Measurements from ENCODE around the gene DYNLT5. TPM values are rescaled to one million over a fixed set of nuclear protein-coding genes. Genes with fewer than 3 reads are reported as not detected.
"Not testable (repeated sequence)": the region's sequence is repeated elsewhere in the genome, so short reads cannot be mapped to it uniquely, and the experiment has no call there.

DYNLT5 gene
- total RNA-seq, 2 donors from 2014 or later: not detected

GRCh38 chr1:66773227-66773626 is 21.0 kb downstream of the DYNLT5 start:
- DNase-seq (ENCODE audit: low spot score in 2 of 2) (no peak), ATAC-seq (no peak)
- Mint-ChIP-seq H3K36me3 (no peaks in the 10 kb centered on the region), H3K9me3 (no peaks in the 10 kb centered on the region), H3K27ac (no peak overlapping the region)

- ATAC-seq (no peak), DNase-seq (ENCODE audit: low spot score in 2 of 2) (no peak)
- Mint-ChIP-seq H3K27ac (no peak overlapping the region), H3K9me3 (no peaks in the 10 kb centered on the region), H3K36me3 (no peaks in the 10 kb centered on the region)
Measured at GRCh38 chr1:66774438-66774837, 22.2 kb downstream of the DYNLT5 start.

DNA sequence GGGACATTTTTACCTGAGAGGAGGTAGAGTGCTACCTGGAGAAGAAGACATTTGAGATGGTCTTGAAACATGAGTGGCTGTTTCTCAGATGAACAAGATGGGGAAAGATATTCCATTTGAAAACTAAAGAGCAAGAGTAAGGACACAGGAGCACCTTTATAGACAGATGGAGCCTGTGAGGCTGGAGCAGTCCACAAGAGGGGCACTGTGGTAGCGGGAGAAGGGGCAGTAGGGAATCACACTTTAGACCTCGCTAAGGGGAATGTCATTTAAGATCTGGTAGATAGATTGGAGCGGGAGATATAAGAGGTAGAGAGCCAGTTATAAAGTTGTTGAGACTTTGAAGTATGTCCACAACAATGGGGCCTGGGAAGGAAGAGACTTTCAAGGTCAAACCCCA is 23.4 kb downstream of the DYNLT5 start:
- peaks cover 0 to 6% of the 10 kb centered on the region in 2 donors for H3K36me3 Mint-ChIP-seq
- H3K9me3 Mint-ChIP-seq: peaks cover 0 to 7% of the 10 kb centered on the region in 2 donors
- DNase-seq (ENCODE audit: low spot score in 2 of 2) (no peak), ATAC-seq (no peak)
- H3K27ac Mint-ChIP-seq: no peak overlapping the region

- Mint-ChIP-seq H3K27ac (no peak overlapping the region), H3K36me3 (peaks cover 0 to 11% of the 10 kb centered on the region in 2 donors), H3K9me3 (peaks cover 4 to 11% of the 10 kb centered on the region in 2 donors)
- ATAC-seq (no peak), DNase-seq (ENCODE audit: low spot score in 2 of 2) (no peak)
Measured at GRCh38 chr1:66777831-66778230, 25.6 kb downstream of the DYNLT5 start.

- DNase-seq (ENCODE audit: low spot score in 2 of 2): no peak
- ATAC-seq: no peak
- H3K36me3 Mint-ChIP-seq: peaks cover 0 to 11% of the 10 kb centered on the region in 2 donors
- H3K9me3 Mint-ChIP-seq: peaks cover 4 to 11% of the 10 kb centered on the region in 2 donors
- no peak overlapping the region for H3K27ac Mint-ChIP-seq
Measured at GRCh38 chr1:66778266-66778665, 26.0 kb downstream of the DYNLT5 start.

DNA sequence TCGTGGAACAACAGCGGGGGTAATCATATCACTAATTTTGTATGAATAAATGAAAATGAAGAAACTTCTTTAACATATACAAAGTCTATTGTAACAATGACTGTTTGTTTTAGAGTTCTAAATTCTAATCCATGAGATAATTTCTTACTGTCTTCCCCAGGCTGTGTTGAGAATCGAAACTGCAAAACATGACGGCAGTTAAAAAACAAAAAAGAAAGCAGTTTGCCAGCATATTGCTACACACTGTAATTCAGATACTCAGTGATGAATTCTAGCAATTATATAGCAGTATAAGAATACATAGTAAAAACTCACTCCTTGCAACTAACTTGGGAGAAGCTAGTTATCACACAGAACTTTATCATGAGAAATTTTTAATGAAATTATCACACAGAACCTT is 26.7 kb downstream of the DYNLT5 start:
- no peak overlapping the region for H3K27ac Mint-ChIP-seq
- H3K9me3 Mint-ChIP-seq: peaks cover 4 to 11% of the 10 kb centered on the region in 2 donors
- DNase-seq (ENCODE audit: low spot score in 2 of 2): no peak
- ATAC-seq: no peak
- peaks cover 0 to 11% of the 10 kb centered on the region in 2 donors for H3K36me3 Mint-ChIP-seq

- H3K27ac Mint-ChIP-seq: no peak overlapping the region
Measured at GRCh38 chr1:66779475-66780078, 27.3 kb downstream of the DYNLT5 start.

DNA sequence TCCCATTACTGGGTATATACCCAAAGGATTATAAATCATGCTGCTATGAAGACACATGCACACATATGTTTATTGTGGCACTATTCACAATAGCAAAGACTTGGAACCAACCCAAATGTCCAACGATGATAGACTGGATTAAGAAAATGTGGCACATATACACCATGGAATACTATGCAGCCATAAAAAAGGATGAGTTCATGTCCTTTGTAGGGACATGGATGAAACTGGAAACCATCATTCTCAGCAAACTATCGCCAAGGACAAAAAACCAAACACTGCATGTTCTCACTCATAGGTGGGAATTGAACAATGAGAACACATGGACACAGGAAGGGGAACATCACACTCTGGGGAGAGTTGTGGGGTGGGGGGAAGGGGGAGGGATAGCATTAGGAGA is 33.5 kb downstream of the DYNLT5 start:
- not testable (repeated sequence) for H3K27ac Mint-ChIP-seq, H3K36me3 Mint-ChIP-seq

More at GRCh38 chr1:66779475-66780078, 27.3 kb downstream of the DYNLT5 start:
- no peak for DNase-seq (ENCODE audit: low spot score in 2 of 2)
- Mint-ChIP-seq H3K36me3 (peaks cover 0 to 11% of the 10 kb centered on the region in 2 donors), H3K9me3 (peaks cover 4 to 11% of the 10 kb centered on the region in 2 donors)
- no peak for ATAC-seq

DNA sequence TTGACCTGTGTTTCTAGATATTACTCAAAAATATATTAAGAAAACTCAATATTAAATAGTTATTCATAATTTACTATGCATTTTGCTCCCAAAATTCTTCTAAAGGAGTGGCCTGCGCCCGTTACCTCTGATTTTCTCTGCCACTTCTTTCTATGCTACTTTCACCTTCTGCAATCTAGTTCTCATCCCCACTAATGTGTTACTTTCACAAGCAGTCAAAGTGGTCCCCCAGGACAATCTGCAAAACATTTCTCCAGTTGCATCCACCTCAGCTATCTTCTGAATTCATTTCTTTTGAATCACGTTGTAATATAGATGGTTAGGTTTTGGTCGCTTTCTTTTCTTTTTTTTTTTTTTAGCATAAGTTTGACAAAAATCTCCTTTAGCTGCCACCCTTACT is 35.4 kb downstream of the DYNLT5 start:
- ATAC-seq: peak in 1 of 2 donors; percentile 67
- Mint-ChIP-seq H3K27ac (no peak overlapping the region), H3K9me3 (no peaks in the 10 kb centered on the region), H3K36me3 (no peaks in the 10 kb centered on the region)
- no peak for DNase-seq (ENCODE audit: low spot score in 2 of 2)

More for the DNA sequence above, 33.5 kb downstream of the DYNLT5 start:
- not testable (repeated sequence) for ATAC-seq; H3K9me3 Mint-ChIP-seq; DNase-seq (ENCODE audit: low spot score in 2 of 2)

DNA sequence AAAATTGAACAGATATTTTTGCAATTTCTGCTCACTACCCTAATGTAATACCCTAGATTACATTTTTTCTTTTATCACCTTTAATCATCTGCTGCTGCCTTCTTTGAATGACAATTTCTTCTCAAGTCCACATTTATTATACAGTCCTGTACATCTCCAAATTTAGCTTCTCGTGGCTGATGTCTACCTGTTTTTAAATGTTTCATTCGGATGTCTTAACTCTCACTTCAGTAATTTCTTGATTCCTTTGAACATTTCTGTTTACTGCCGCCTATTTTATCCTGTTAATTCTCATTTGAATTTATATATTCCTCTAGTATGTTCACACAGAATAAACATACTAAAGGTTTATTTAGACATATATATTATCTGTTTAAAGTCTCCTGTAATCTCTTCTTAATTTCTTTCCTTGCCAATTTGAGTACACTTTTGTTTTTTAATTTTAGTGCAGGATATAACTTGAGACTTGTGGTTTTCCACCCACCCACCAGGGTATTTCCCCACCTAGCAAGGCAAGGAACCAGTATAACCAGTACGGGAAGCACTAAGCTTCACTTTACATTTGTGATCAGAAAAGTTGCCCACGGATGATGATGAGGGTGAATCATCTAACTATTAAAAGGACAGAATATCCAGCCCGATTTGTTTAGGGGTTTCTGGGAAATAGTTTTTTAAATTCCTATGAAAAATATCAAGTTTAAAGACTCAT is 36.1 kb downstream of the DYNLT5 start:
- peak in 1 of 2 donors; percentile 40 for DNase-seq (ENCODE audit: low spot score in 2 of 2)

DNA sequence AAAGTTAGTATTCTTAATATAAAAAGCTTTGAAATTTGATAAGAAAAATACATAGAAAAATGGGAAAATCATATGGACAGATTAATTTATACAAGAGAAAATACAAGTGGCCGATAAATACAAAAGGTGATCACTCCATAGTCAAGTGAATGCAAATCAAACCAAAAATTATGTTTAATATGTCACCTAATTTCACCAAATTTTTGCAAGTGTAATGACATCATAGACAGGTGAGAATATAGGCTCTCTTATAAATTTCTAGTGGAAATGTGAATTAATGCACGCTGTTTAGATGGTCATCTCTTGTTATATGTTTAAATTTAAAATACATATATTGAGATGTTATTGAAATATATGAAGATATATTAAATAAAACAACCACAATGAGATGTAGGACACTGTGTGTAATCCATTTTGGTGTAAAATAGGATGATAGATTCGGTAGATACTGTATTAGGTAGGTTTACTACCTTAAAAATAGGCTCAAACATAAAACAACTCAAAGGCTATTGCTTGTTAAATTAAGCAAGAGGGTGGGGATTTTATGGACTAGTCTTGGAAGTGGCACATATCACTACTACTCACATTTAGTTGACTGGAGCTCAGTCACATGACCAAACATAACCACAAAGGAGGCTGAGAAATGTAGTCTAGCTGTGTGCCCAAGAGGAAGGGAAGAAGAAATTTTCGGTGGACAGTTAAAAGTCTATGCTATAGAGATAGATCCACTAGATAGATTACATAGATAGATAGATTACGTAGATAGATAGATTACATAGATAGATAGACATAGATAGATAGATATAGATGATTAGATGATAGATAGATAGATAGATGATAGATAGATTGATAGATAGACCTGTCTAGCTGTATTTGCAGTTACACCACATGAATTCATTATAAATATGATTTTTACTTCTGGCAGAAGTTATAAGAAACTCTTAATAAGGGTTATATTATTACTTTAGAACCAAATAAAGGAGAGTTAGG is 39.7 kb downstream of the DYNLT5 start:
- H3K36me3 Mint-ChIP-seq: no peaks in the 10 kb centered on the region
- DNase-seq (ENCODE audit: low spot score in 2 of 2) (no peak), ATAC-seq (no peak)
- H3K27ac Mint-ChIP-seq: no peak overlapping the region
- H3K9me3 Mint-ChIP-seq: no peaks in the 10 kb centered on the region

More for the DNA sequence above, 36.1 kb downstream of the DYNLT5 start:
- peak; percentile 91 for ATAC-seq
- Mint-ChIP-seq H3K27ac (peak overlapping the region; percentile 39 to 72), H3K9me3 (no peaks in the 10 kb centered on the region), H3K36me3 (no peaks in the 10 kb centered on the region)

GRCh38 chr1:66795839-66796238 is 43.6 kb downstream of the DYNLT5 start:
- H3K36me3 Mint-ChIP-seq; H3K27ac Mint-ChIP-seq; ATAC-seq; H3K9me3 Mint-ChIP-seq; DNase-seq (ENCODE audit: low spot score in 2 of 2): not testable (repeated sequence)

- DNase-seq (ENCODE audit: low spot score in 2 of 2) (no peak), ATAC-seq (no peak)
- H3K36me3 Mint-ChIP-seq: no peaks in the 10 kb centered on the region
- no peaks in the 10 kb centered on the region for H3K9me3 Mint-ChIP-seq
- H3K27ac Mint-ChIP-seq: no peak overlapping the region
Measured at GRCh38 chr1:66809245-66809644, 57.0 kb downstream of the DYNLT5 start.

- no peak overlapping the region for H3K27ac Mint-ChIP-seq
- ATAC-seq (no peak), DNase-seq (ENCODE audit: low spot score in 2 of 2) (no peak)
- H3K9me3 Mint-ChIP-seq: no peaks in the 10 kb centered on the region
- H3K36me3 Mint-ChIP-seq: no peaks in the 10 kb centered on the region
Measured at GRCh38 chr1:66809736-66810326, 57.6 kb downstream of the DYNLT5 start.

- ATAC-seq (no peak), DNase-seq (ENCODE audit: low spot score in 2 of 2) (no peak)
- Mint-ChIP-seq H3K27ac (no peak overlapping the region), H3K9me3 (no peaks in the 10 kb centered on the region), H3K36me3 (no peaks in the 10 kb centered on the region)
Measured at GRCh38 chr1:66824771-66825170, 72.5 kb downstream of the DYNLT5 start.

All from activated naive CD4-positive, alpha-beta T cell treated with anti-CD3 and anti-CD28 coated beads, Interleukin-2, amount 50 U/mL, for 72 hours (primary cell).